Smooth muscle cell (in vitro differentiated cells): Measurements from ENCODE around the gene KDM3A. TPM values are rescaled to one million over a fixed set of nuclear protein-coding genes. Genes with fewer than 3 reads are reported as not detected.

Experiments
- DNase-seq: peaks from one replicate; lab custom pipeline; 2025; ENCODE audit not compliant: unreplicated experiment; lab: John Stamatoyannopoulos, UW
- H2AFZ ChIP-seq: fragments of 200-600 bp; sonication (generic); 2 replicates; pipeline ENCODE4 v1.6.0; 2016; ENCODE audit warnings: antibody characterized with exemption, low read depth, mild to moderate bottlenecking
- H3F3A ChIP-seq: fragments of 200-600 bp; sonication (generic); 2 replicates; pipeline ENCODE4 v1.6.0; 2017; ENCODE audit warnings: antibody characterized with exemption, low read depth
- H3K27ac ChIP-seq: fragments of 200-600 bp; sonication (generic); 2 replicates; pipeline ENCODE4 v1.5.1; 2016; ENCODE audit warnings: low read depth, mild to moderate bottlenecking
- H3K27me3 ChIP-seq: fragments of 200-600 bp; sonication (generic); 2 replicates; pipeline ENCODE4 v1.6.1; 2016; ENCODE audit warnings: low read depth, mild to moderate bottlenecking
- H3K36me3 ChIP-seq: fragments of 200-600 bp; sonication (generic); 2 replicates; pipeline ENCODE4 v1.5.1; 2016; ENCODE audit warnings: low read depth
- H3K4me1 ChIP-seq: fragments of 200-600 bp; sonication (generic); 2 replicates; pipeline ENCODE4 v1.5.1; 2016; ENCODE audit warnings: low read depth
- H3K4me2 ChIP-seq: fragments of 200-600 bp; sonication (generic); 2 replicates; pipeline ENCODE4 v1.6.0; 2016; ENCODE audit warnings: mild to moderate bottlenecking
- H3K4me3 ChIP-seq: fragments of 200-600 bp; sonication (generic); 2 replicates; pipeline ENCODE4 v1.5.1; 2016; ENCODE audit warnings: mild to moderate bottlenecking
- H3K79me2 ChIP-seq: fragments of 200-600 bp; sonication (generic); 2 replicates; pipeline ENCODE4 v1.6.0; 2016; ENCODE audit warnings: low read depth, mild to moderate bottlenecking
- H3K9ac ChIP-seq: fragments of 200-600 bp; sonication (generic); 2 replicates; pipeline ENCODE4 v1.6.0; 2016; ENCODE audit warnings: low read depth
- H3K9me3 ChIP-seq: fragments of 200-600 bp; sonication (generic); replicated peaks from 2 replicates; pipeline ENCODE4 v1.5.1; 2016; ENCODE audit warnings: low read depth
- H4K20me1 ChIP-seq: fragments of 200-600 bp; sonication (generic); 2 replicates; pipeline ENCODE4 v1.6.0; 2016; ENCODE audit warnings: low read depth
- CTCF ChIP-seq: fragments of 200-600 bp; sonication (generic); IDR thresholded peaks from 2 replicates; pipeline ENCODE4 v1.5.1; 2017; ENCODE audit warnings: borderline replicate concordance, mild to moderate bottlenecking, antibody characterized with exemption; ENCODE audit not compliant: insufficient read depth, poor library complexity, severe bottlenecking
- WGBS: methylation state at CpG from one replicate; pipeline ENCODE4 v1.1.7; 2016; ENCODE audit warnings: low lambda C conversion rate; 5-methylcytosine and 5-hydroxymethylcytosine counted together
- polyA plus RNA-seq: library from polyadenylated mRNA; unstranded; fragments of >200 nt; fragmentation: Nextera tagmentation; extraction: Ambion mirVana; gene quantifications from 2 replicates; pipeline ENCODE4 v1.2.1, GENCODE V29; 2016
- total RNA-seq: library from RNA; depleted of rRNA; stranded (reverse); fragments of >200 nt; gene quantifications from 2 replicates; pipeline ENCODE4 v1.2.3, GENCODE V29; 2014

Gene KDM3A
- total and polyA plus RNA-seq, 2 experiments from 2014 or later: 19.6 to 57.5 TPM

GRCh38 chr2:86398500-86399474 lies 42.4 kb upstream of the KDM3A start:
- Histone ChIP-seq H3K79me2 (no peaks in the 10 kb centered on the region), H3K4me1 (no peaks in the 10 kb centered on the region), H2AFZ (no peak overlapping the region), H3K36me3 (no peaks in the 10 kb centered on the region), H3K9me3 (no peaks in the 10 kb centered on the region), H3K9ac (no peak overlapping the region), H3K27ac (no peak overlapping the region), H3F3A (no peaks in the 10 kb centered on the region), H3K27me3 (no peaks in the 10 kb centered on the region), H3K4me2 (no peak overlapping the region), H3K4me3 (no peak overlapping the region), H4K20me1 (no peaks in the 10 kb centered on the region)
- WGBS: 88% methylated on average over 7 of the region's 7 CpGs
- DNase-seq: no peak
- no peak for TF ChIP-seq CTCF

GRCh38 chr2:86400321-86400720 lies 40.9 kb upstream of the KDM3A start:
- H3K4me1 ChIP-seq: no peaks in the 10 kb centered on the region

GRCh38 chr2:86410581-86410980 lies 30.6 kb upstream of the KDM3A start:
- Histone ChIP-seq H3K9ac (no peak overlapping the region), H3K36me3 (no peaks in the 10 kb centered on the region), H3K4me3 (no peak overlapping the region), H3K4me2 (no peak overlapping the region), H4K20me1 (no peaks in the 10 kb centered on the region), H2AFZ (no peak overlapping the region), H3K27me3 (no peaks in the 10 kb centered on the region), H3K79me2 (no peaks in the 10 kb centered on the region), H3K27ac (no peak overlapping the region), H3F3A (no peaks in the 10 kb centered on the region), H3K4me1 (no peaks in the 10 kb centered on the region), H3K9me3 (no peaks in the 10 kb centered on the region)
- no peak for DNase-seq
- no peak for TF ChIP-seq CTCF

More at GRCh38 chr2:86400321-86400720, 40.9 kb upstream of the KDM3A start:
- no peak overlapping the region for H3K9ac ChIP-seq
- no peak overlapping the region for H3K4me3 ChIP-seq
- 62% methylated on average over 1 of the region's 1 CpG for WGBS
- H3K9me3 ChIP-seq: no peaks in the 10 kb centered on the region
- H2AFZ ChIP-seq: no peak overlapping the region
- H3K36me3 ChIP-seq: no peaks in the 10 kb centered on the region
- no peaks in the 10 kb centered on the region for H3F3A ChIP-seq
- H3K79me2 ChIP-seq: no peaks in the 10 kb centered on the region
- no peaks in the 10 kb centered on the region for H4K20me1 ChIP-seq
- TF ChIP-seq CTCF: no peak
- no peak overlapping the region for H3K27ac ChIP-seq
- no peak overlapping the region for H3K4me2 ChIP-seq
- DNase-seq: no peak
- H3K27me3 ChIP-seq: no peaks in the 10 kb centered on the region
